MM.1S (cell line): Measurements from ENCODE around the gene PTGIS.

Experiments used
- EZH2 ChIP-seq: fragments of 300-600 bp; sonication (generic); optimal IDR thresholded peaks from 2 replicates; pipeline ENCODE3; 2017; ENCODE audit warnings: low read depth, mild to moderate bottlenecking, antibody characterized with exemption, low read length, mixed read lengths
- EZH2phosphoT487 ChIP-seq: fragments of 300-600 bp; sonication (generic); IDR thresholded peaks from 2 replicates; pipeline ENCODE4 v1.6.1; 2018; ENCODE audit warnings: antibody characterized with exemption, low read length
- TF ChIP-seq, protein P1 (sequence below): fragments of 300-600 bp; sonication (generic); IDR thresholded peaks from 2 replicates; pipeline ENCODE4 v1.5.1; 2016; ENCODE audit warnings: antibody characterized with exemption, low read length, mixed read lengths

- TF ChIP-seq, protein P1, sequence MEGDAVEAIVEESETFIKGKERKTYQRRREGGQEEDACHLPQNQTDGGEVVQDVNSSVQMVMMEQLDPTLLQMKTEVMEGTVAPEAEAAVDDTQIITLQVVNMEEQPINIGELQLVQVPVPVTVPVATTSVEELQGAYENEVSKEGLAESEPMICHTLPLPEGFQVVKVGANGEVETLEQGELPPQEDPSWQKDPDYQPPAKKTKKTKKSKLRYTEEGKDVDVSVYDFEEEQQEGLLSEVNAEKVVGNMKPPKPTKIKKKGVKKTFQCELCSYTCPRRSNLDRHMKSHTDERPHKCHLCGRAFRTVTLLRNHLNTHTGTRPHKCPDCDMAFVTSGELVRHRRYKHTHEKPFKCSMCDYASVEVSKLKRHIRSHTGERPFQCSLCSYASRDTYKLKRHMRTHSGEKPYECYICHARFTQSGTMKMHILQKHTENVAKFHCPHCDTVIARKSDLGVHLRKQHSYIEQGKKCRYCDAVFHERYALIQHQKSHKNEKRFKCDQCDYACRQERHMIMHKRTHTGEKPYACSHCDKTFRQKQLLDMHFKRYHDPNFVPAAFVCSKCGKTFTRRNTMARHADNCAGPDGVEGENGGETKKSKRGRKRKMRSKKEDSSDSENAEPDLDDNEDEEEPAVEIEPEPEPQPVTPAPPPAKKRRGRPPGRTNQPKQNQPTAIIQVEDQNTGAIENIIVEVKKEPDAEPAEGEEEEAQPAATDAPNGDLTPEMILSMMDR, result no peak
- TF ChIP-seq EZH2phosphoT487 (no peak), EZH2 (no peak)
Observed at GRCh38 chr20:49459684-49460083, 108.3 kb downstream of the PTGIS start.
